Head of caudate nucleus (tissue), 42 donors: ENCODE results near the gene IL17RC.
"Not testable (repeated sequence)": the region's sequence is repeated elsewhere in the genome, so short reads cannot be mapped to it uniquely, and the experiment has no call there.

ENCODE experiments used
- DNase-seq, 42 donors: peaks; one replicate each; pipeline versions ENCODE4 v3.0.0 to v3.0.0-alpha.2; 2020 to 2021; ENCODE audit warnings: mixed read lengths in 7 of 42
- intact Hi-C: fragments of 100-400 bp; cut with DNase I; formaldehyde crosslinking; loops from one replicate; pipeline ENCODE4 v1.15.0; 2022

Gene IL17RC

GRCh38 chr3:9890249-9891071, 26.4 kb upstream of the IL17RC start, which contains the start of gene JAGN1:
JAGN1 (plus strand) TSS chr3:9890610; CDS start chr3:9890723, 113 bp downstream.
- peak; percentile 76 to 96 (median 90) for DNase-seq
- intact Hi-C loops = loop anchor here (5.0 to 10.0 kb wide), 2 partner anchors 42 to 46 kb away; partner anchors contain the start of genes CRELD1 and RPUSD3

- no peak for DNase-seq
- intact Hi-C loops = loop anchor here (5.0 to 10.0 kb wide), 2 partner anchors 41 to 46 kb away; partner anchors contain the start of genes CRELD1 and RPUSD3
Measured at GRCh38 chr3:9891072-9891622, 25.8 kb upstream of the IL17RC start.

GRCh38 chr3:9893739-9894138, 23.2 kb upstream of the IL17RC start:
- intact Hi-C loops = loop anchor here (5.0 to 10.0 kb wide), 2 partner anchors 39 to 49 kb away; partner anchors contain the start of genes CRELD1 and RPUSD3
- no peak for DNase-seq

GRCh38 chr3:9895715-9896114, 21.2 kb upstream of the IL17RC start:
- intact Hi-C loops = loop anchor here (10.0 kb wide), 1 partner anchor 51 kb away; the partner anchor contains the start of gene RPUSD3
- DNase-seq = not testable (repeated sequence)

GRCh38 chr3:9896755-9897407, 20.0 kb upstream of the IL17RC start:
- not testable (repeated sequence) for DNase-seq
- intact Hi-C loops = loop anchor here (10.0 kb wide), 1 partner anchor 52 kb away; the partner anchor contains the start of gene RPUSD3

- intact Hi-C loops = loop anchor here (10.0 kb wide), 1 partner anchor 53 kb away; the partner anchor contains the start of gene RPUSD3
- DNase-seq = no peak
Measured at GRCh38 chr3:9897408-9898372, 19.2 kb upstream of the IL17RC start.

- no peak for DNase-seq
- intact Hi-C loops = loop anchor here (10.0 kb wide), 1 partner anchor 54 kb away; the partner anchor contains the start of gene RPUSD3
Measured at GRCh38 chr3:9898467-9899241, 18.2 kb upstream of the IL17RC start.

GRCh38 chr3:9899289-9899791, 17.6 kb upstream of the IL17RC start:
- intact Hi-C loops = loop anchor here (10.0 kb wide), 1 partner anchor 55 kb away; the partner anchor contains the start of gene RPUSD3
- no peak for DNase-seq

- intact Hi-C loops = not testable (repeated sequence)
Measured at GRCh38 chr3:9900965-9901415, 15.9 kb upstream of the IL17RC start.

GRCh38 chr3:9901967-9902366, 14.9 kb upstream of the IL17RC start:
- intact Hi-C loops = no loop called here
- DNase-seq = no peak

More at GRCh38 chr3:9900965-9901415, 15.9 kb upstream of the IL17RC start:
- DNase-seq = not testable (repeated sequence)

GRCh38 chr3:9902372-9903237, 14.3 kb upstream of the IL17RC start, which contains the start of gene IL17RE:
IL17RE (plus strand) TSS chr3:9902848; CDS start chr3:9902933, 85 bp downstream.
- intact Hi-C loops = no loop called here
- DNase-seq = peak in 30 of 42 donors; percentile 13 to 83 (median 44)

- peak in 20 of 42 donors; percentile 11 to 68 (median 39) for DNase-seq
Measured at GRCh38 chr3:9903238-9903624, 13.7 kb upstream of the IL17RC start.

GRCh38 chr3:9903904-9904303, 13.0 kb upstream of the IL17RC start:
- DNase-seq = no peak
- intact Hi-C loops = no loop called here

More at GRCh38 chr3:9903238-9903624, 13.7 kb upstream of the IL17RC start:
- intact Hi-C loops = no loop called here

GRCh38 chr3:9906480-9906879, 10.4 kb upstream of the IL17RC start:
- no peak for DNase-seq
- intact Hi-C loops = no loop called here

- DNase-seq = no peak
- intact Hi-C loops = no loop called here
Measured at GRCh38 chr3:9908286-9908685, 8.6 kb upstream of the IL17RC start.
